Measurements from ENCODE around the gene VEGFD. TPM values are rescaled to one million over a fixed set of nuclear protein-coding genes. Genes with fewer than 3 reads are reported as not detected.

The VEGFD gene
- total RNA-seq, 2 experiments from 2014 or later: not detected

GRCh38 chrX:15395789-15396188, 11.6 kb upstream of the VEGFD start:
- Mint-ChIP-seq H3K27me3 (no peaks in the 10 kb centered on the region), H3K9me3 (no peaks in the 10 kb centered on the region), H3K36me3 (no peaks in the 10 kb centered on the region), H3K4me1 (no peaks in the 10 kb centered on the region), H3K27ac (no peak overlapping the region), H3K4me3 (no peak overlapping the region)
- DNase-seq: no peak

- Mint-ChIP-seq H3K36me3 (no peaks in the 10 kb centered on the region), H3K27ac (no peak overlapping the region), H3K9me3 (no peaks in the 10 kb centered on the region), H3K4me3 (no peak overlapping the region), H3K27me3 (no peaks in the 10 kb centered on the region), H3K4me1 (no peaks in the 10 kb centered on the region)
- no peak for DNase-seq
Observed at GRCh38 chrX:15391850-15392249, 7.6 kb upstream of the VEGFD start.

- Mint-ChIP-seq H3K4me3 (no peak overlapping the region), H3K36me3 (no peaks in the 10 kb centered on the region), H3K27ac (no peak overlapping the region), H3K4me1 (no peaks in the 10 kb centered on the region), H3K27me3 (peaks cover 10% of the 10 kb centered on the region), H3K9me3 (no peaks in the 10 kb centered on the region)
- DNase-seq: no peak
Observed at GRCh38 chrX:15382813-15383212, 1.4 kb downstream of the VEGFD start.

GRCh38 chrX:15376956-15377355, 7.3 kb downstream of the VEGFD start:
- Mint-ChIP-seq H3K36me3 (no peaks in the 10 kb centered on the region), H3K9me3 (no peaks in the 10 kb centered on the region), H3K4me1 (no peaks in the 10 kb centered on the region), H3K27ac (no peak overlapping the region), H3K27me3 (no peaks in the 10 kb centered on the region), H3K4me3 (no peak overlapping the region)
- DNase-seq: no peak

GRCh38 chrX:15373976-15374375, 10.2 kb downstream of the VEGFD start:
- Mint-ChIP-seq H3K36me3 (no peaks in the 10 kb centered on the region), H3K4me1 (no peaks in the 10 kb centered on the region), H3K27ac (no peak overlapping the region), H3K27me3 (no peaks in the 10 kb centered on the region), H3K9me3 (no peaks in the 10 kb centered on the region), H3K4me3 (no peak overlapping the region)
- DNase-seq: no peak

GRCh38 chrX:15366506-15367352, 17.5 kb downstream of the VEGFD start:
- DNase-seq: no peak
- Mint-ChIP-seq H3K27ac (no peak overlapping the region), H3K4me3 (no peak overlapping the region), H3K4me1 (no peaks in the 10 kb centered on the region), H3K36me3 (no peaks in the 10 kb centered on the region), H3K27me3 (peaks cover 26% of the 10 kb centered on the region), H3K9me3 (no peaks in the 10 kb centered on the region)

- no peak overlapping the region for H3K4me3 Mint-ChIP-seq
- no peaks in the 10 kb centered on the region for H3K4me1 Mint-ChIP-seq
- H3K9me3 Mint-ChIP-seq: no peaks in the 10 kb centered on the region
- H3K27ac Mint-ChIP-seq: no peak overlapping the region
- DNase-seq: no peak
- H3K27me3 Mint-ChIP-seq: peaks cover 4% of the 10 kb centered on the region
- H3K36me3 Mint-ChIP-seq: no peaks in the 10 kb centered on the region
Observed at GRCh38 chrX:15359701-15360100, 24.5 kb downstream of the VEGFD start.

- no peak for DNase-seq
- Mint-ChIP-seq H3K4me3 (no peak overlapping the region), H3K4me1 (no peaks in the 10 kb centered on the region), H3K36me3 (no peaks in the 10 kb centered on the region), H3K27ac (no peak overlapping the region), H3K27me3 (no peaks in the 10 kb centered on the region), H3K9me3 (no peaks in the 10 kb centered on the region)
Observed at GRCh38 chrX:15358533-15358932, 25.7 kb downstream of the VEGFD start.

- no peaks in the 10 kb centered on the region for H3K4me1 Mint-ChIP-seq
- no peak overlapping the region for H3K4me3 Mint-ChIP-seq
- DNase-seq: no peak
- no peaks in the 10 kb centered on the region for H3K27me3 Mint-ChIP-seq
- no peak overlapping the region for H3K27ac Mint-ChIP-seq
- no peaks in the 10 kb centered on the region for H3K9me3 Mint-ChIP-seq
- no peaks in the 10 kb centered on the region for H3K36me3 Mint-ChIP-seq
Observed at GRCh38 chrX:15356444-15356843, 27.8 kb downstream of the VEGFD start.

- no peak overlapping the region for H3K27ac Mint-ChIP-seq
- H3K4me3 Mint-ChIP-seq: no peak overlapping the region
- no peak for DNase-seq
- no peaks in the 10 kb centered on the region for H3K36me3 Mint-ChIP-seq
- H3K27me3 Mint-ChIP-seq: no peaks in the 10 kb centered on the region
- no peaks in the 10 kb centered on the region for H3K9me3 Mint-ChIP-seq
- H3K4me1 Mint-ChIP-seq: no peaks in the 10 kb centered on the region
Observed at GRCh38 chrX:15350329-15350996, 33.8 kb downstream of the VEGFD start.

GRCh38 chrX:15349046-15349445, 35.2 kb downstream of the VEGFD start:
- DNase-seq: no peak
- no peaks in the 10 kb centered on the region for H3K27me3 Mint-ChIP-seq
- H3K36me3 Mint-ChIP-seq: no peaks in the 10 kb centered on the region
- no peak overlapping the region for H3K27ac Mint-ChIP-seq
- no peak overlapping the region for H3K4me3 Mint-ChIP-seq
- H3K9me3 Mint-ChIP-seq: no peaks in the 10 kb centered on the region
- no peaks in the 10 kb centered on the region for H3K4me1 Mint-ChIP-seq

- no peaks in the 10 kb centered on the region for H3K4me1 Mint-ChIP-seq
- no peak overlapping the region for H3K4me3 Mint-ChIP-seq
- no peaks in the 10 kb centered on the region for H3K9me3 Mint-ChIP-seq
- H3K27me3 Mint-ChIP-seq: peaks cover 5% of the 10 kb centered on the region
- DNase-seq: no peak
- H3K36me3 Mint-ChIP-seq: no peaks in the 10 kb centered on the region
- H3K27ac Mint-ChIP-seq: no peak overlapping the region
Observed at GRCh38 chrX:15345976-15346375, 38.2 kb downstream of the VEGFD start.

- Mint-ChIP-seq H3K27me3 (peaks cover 8% of the 10 kb centered on the region), H3K36me3 (no peaks in the 10 kb centered on the region), H3K4me3 (no peak overlapping the region), H3K4me1 (no peaks in the 10 kb centered on the region), H3K9me3 (no peaks in the 10 kb centered on the region), H3K27ac (no peak overlapping the region)
- no peak for DNase-seq
Observed at GRCh38 chrX:15344106-15344505, 40.1 kb downstream of the VEGFD start.

GRCh38 chrX:15343075-15343476, 41.1 kb downstream of the VEGFD start:
- DNase-seq: no peak

GRCh38 chrX:15340867-15341266, 43.3 kb downstream of the VEGFD start:
- no peak for DNase-seq
- Mint-ChIP-seq H3K27me3 (peaks cover 14% of the 10 kb centered on the region), H3K4me3 (no peak overlapping the region), H3K9me3 (no peaks in the 10 kb centered on the region), H3K36me3 (no peaks in the 10 kb centered on the region), H3K4me1 (peaks cover 4% of the 10 kb centered on the region), H3K27ac (no peak overlapping the region)

More at GRCh38 chrX:15343075-15343476, 41.1 kb downstream of the VEGFD start:
- no peaks in the 10 kb centered on the region for H3K4me1 Mint-ChIP-seq
- H3K9me3 Mint-ChIP-seq: no peaks in the 10 kb centered on the region
- no peak overlapping the region for H3K4me3 Mint-ChIP-seq
- no peaks in the 10 kb centered on the region for H3K36me3 Mint-ChIP-seq
- peaks cover 9% of the 10 kb centered on the region for H3K27me3 Mint-ChIP-seq
- no peak overlapping the region for H3K27ac Mint-ChIP-seq

- Mint-ChIP-seq H3K4me1 (peaks cover 8% of the 10 kb centered on the region), H3K36me3 (peaks cover 2% of the 10 kb centered on the region), H3K4me3 (peak overlapping the region; percentile 88), H3K27ac (peak overlapping the region; percentile 81), H3K9me3 (no peaks in the 10 kb centered on the region), H3K27me3 (peaks cover 9% of the 10 kb centered on the region)
- peak; percentile 32 for DNase-seq
Observed at GRCh38 chrX:15336023-15336413, 48.2 kb downstream of the VEGFD start.
